Naive thymus-derived CD4-positive, alpha-beta T cell (primary cell): Measurements from ENCODE around the gene SHROOM4. TPM values are rescaled to one million over a fixed set of nuclear protein-coding genes. Genes with fewer than 3 reads are reported as not detected.

Experiments
- ATAC-seq: fragments of 150-1000 bp; cut with Tn5 transposase; 2 replicates; pipeline ENCODE4 v1.10.0; 2021; ENCODE audit warnings: mild to moderate bottlenecking, moderate library complexity
- CTCF ChIA-PET: fragments of 350-600 bp; sonication (Branson Sonifier 250); formaldehyde crosslinking; loops from one replicate; lab custom pipeline; 2021; ENCODE audit warnings: antibody characterized with exemption; lab: Charles Lee
- POLR2A ChIA-PET: fragments of 350-600 bp; sonication (Branson Sonifier 250); formaldehyde crosslinking; loops from one replicate; lab custom pipeline; 2021; ENCODE audit warnings: antibody characterized with exemption, inconsistent platforms; lab: Charles Lee
- DNase-seq, 9 donors: peaks; one replicate each; pipeline versions ENCODE4 v3.0.0 to v3.0.0-alpha.2; 2020 to 2022; ENCODE audit warnings: mixed read lengths in 1 of 9
- H3K27ac ChIP-seq: one replicate; pipeline ENCODE4 v1.7.0; 2013; ENCODE audit warnings: mild to moderate bottlenecking, low read depth, low read length, moderate library complexity
- H3K27me3 ChIP-seq, 2 donors: one replicate each; pipeline ENCODE4 v1.7.0; 2013; ENCODE audit warnings: low read length in 2 of 2, mild to moderate bottlenecking in 2 of 2, moderate library complexity in 2 of 2; ENCODE audit not compliant: control insufficient read depth in 2 of 2, insufficient read depth in 2 of 2
- H3K36me3 ChIP-seq, 3 experiments: 1 replicate in 2 of 3; 2 replicates in 1 of 3; pipeline ENCODE4 v1.7.0; 2013; ENCODE audit warnings: low read length in 3 of 3, mild to moderate bottlenecking in 3 of 3, moderate library complexity in 1 of 3; ENCODE audit not compliant: insufficient read depth in 3 of 3, control insufficient read depth in 2 of 3
- H3K4me1 ChIP-seq, 2 donors: one replicate each; pipeline ENCODE4 v1.7.0; 2013; ENCODE audit warnings: low read length in 2 of 2, mild to moderate bottlenecking in 2 of 2, moderate library complexity in 1 of 2; ENCODE audit not compliant: control insufficient read depth in 2 of 2, insufficient read depth in 2 of 2
- H3K4me3 ChIP-seq: 2 replicates; pipeline ENCODE4 v1.7.0; 2013; ENCODE audit warnings: mild to moderate bottlenecking, low read length
- H3K9me3 ChIP-seq, 3 experiments: 1 replicate in 2 of 3; 2 replicates in 1 of 3; pipeline ENCODE4 v1.7.0; 2013; ENCODE audit warnings: low read length in 3 of 3; ENCODE audit not compliant: control insufficient read depth in 2 of 3
- H3K27ac Mint-ChIP-seq, 9 donors: one replicate each; pipeline ENCODE4 v1.8.0; 2020 to 2022; ENCODE audit warnings: mixed read lengths in 9 of 9, mild to moderate bottlenecking in 8 of 9, moderate library complexity in 5 of 9, inconsistent platforms in 2 of 9
- H3K27me3 Mint-ChIP-seq, 5 donors: one replicate each; pipeline ENCODE4 v1.8.0; 2021 to 2022; ENCODE audit warnings: mixed read lengths in 5 of 5, mild to moderate bottlenecking in 1 of 5
- H3K36me3 Mint-ChIP-seq, 5 donors: one replicate each; pipeline ENCODE4 v1.8.0; 2020 to 2022; ENCODE audit warnings: mixed read lengths in 5 of 5, mild to moderate bottlenecking in 3 of 5, inconsistent platforms in 1 of 5
- H3K4me1 Mint-ChIP-seq, 7 donors: one replicate each; pipeline ENCODE4 v1.8.0; 2020 to 2022; ENCODE audit warnings: mixed read lengths in 7 of 7, mild to moderate bottlenecking in 3 of 7, inconsistent platforms in 1 of 7
- H3K4me3 Mint-ChIP-seq, 10 donors: one replicate each; pipeline ENCODE4 v1.8.0; 2020 to 2022; ENCODE audit warnings: mild to moderate bottlenecking in 10 of 10, mixed read lengths in 10 of 10, moderate library complexity in 6 of 10, inconsistent platforms in 2 of 10
- H3K9me3 Mint-ChIP-seq, 11 donors: one replicate each; pipeline ENCODE4 v1.8.0; 2020 to 2022; ENCODE audit warnings: mixed read lengths in 11 of 11, mild to moderate bottlenecking in 4 of 11, inconsistent platforms in 1 of 11, moderate library complexity in 1 of 11
- intact Hi-C, 2 donors: fragments of 100-400 bp; cut with micrococcal nuclease; formaldehyde crosslinking; loops; one replicate each; pipeline ENCODE4 v1.15.1; 2023
- polyA plus RNA-seq, 2 donors: library from polyadenylated mRNA; unstranded; fragments of 300-500 nt; fragmentation: Illumina TruSeq; gene quantifications; one replicate each; pipeline ENCODE4 v1.2.3, GENCODE V29; 2021
- total RNA-seq, 6 experiments: library from RNA in 5 of 6; stranded (reverse) in 5 of 6; gene quantifications; 1 replicate in 5 of 6; 2 replicates in 1 of 6; pipeline ENCODE4 v1.2.3 and lab custom pipeline; 2021 to 2026

Gene SHROOM4
- total and polyA plus RNA-seq, 7 experiments from 2014 or later: 0.05 TPM; not detected in 6

GRCh38 chrX:50613846-50614245 is 200.1 kb downstream of the SHROOM4 start:
- no peak for ATAC-seq
- Mint-ChIP-seq H3K4me3 (no peak overlapping the region), H3K27me3 (peaks cover 0 to 9% (median 4%) of the 10 kb centered on the region in 5 donors), H3K36me3 (no peaks in the 10 kb centered on the region), H3K9me3 (peaks cover 0 to 1% (median 0%) of the 10 kb centered on the region in 11 donors), H3K4me1 (peaks cover 0 to 6% (median 0%) of the 10 kb centered on the region in 7 donors), H3K27ac (no peak overlapping the region)
- CTCF ChIA-PET: no interaction called here
- intact Hi-C loops: no loop called here
- Histone ChIP-seq H3K4me1 (no peaks in the 10 kb centered on the region), H3K4me3 (no peak overlapping the region), H3K36me3 (no peaks in the 10 kb centered on the region), H3K27ac (no peak overlapping the region), H3K27me3 (no peaks in the 10 kb centered on the region), H3K9me3 (no peaks in the 10 kb centered on the region)
- no peak for DNase-seq
- POLR2A ChIA-PET: no interaction called here

GRCh38 chrX:50609796-50610195 is 204.2 kb downstream of the SHROOM4 start:
- CTCF ChIA-PET: no interaction called here
- Mint-ChIP-seq H3K4me1 (peaks cover 0 to 6% (median 0%) of the 10 kb centered on the region in 7 donors), H3K36me3 (no peaks in the 10 kb centered on the region), H3K4me3 (no peak overlapping the region), H3K27me3 (peaks cover 0 to 14% (median 4%) of the 10 kb centered on the region in 5 donors), H3K27ac (no peak overlapping the region), H3K9me3 (no peaks in the 10 kb centered on the region)
- Histone ChIP-seq H3K9me3 (no peaks in the 10 kb centered on the region), H3K27ac (no peak overlapping the region), H3K4me1 (no peaks in the 10 kb centered on the region), H3K4me3 (no peak overlapping the region), H3K36me3 (no peaks in the 10 kb centered on the region), H3K27me3 (no peaks in the 10 kb centered on the region)
- POLR2A ChIA-PET: no interaction called here
- intact Hi-C loops: no loop called here
- ATAC-seq (no peak), DNase-seq (no peak)

- H3K9me3 ChIP-seq: no peaks in the 10 kb centered on the region
- ChIA-PET POLR2A (no interaction called here), CTCF (no interaction called here)
- no peaks in the 10 kb centered on the region for H3K4me1 ChIP-seq
- H3K9me3 Mint-ChIP-seq: peaks cover 0 to under 1% (median 0%) of the 10 kb centered on the region in 11 donors
- H3K36me3 Mint-ChIP-seq: no peaks in the 10 kb centered on the region
- H3K4me3 Mint-ChIP-seq: no peak overlapping the region
- peaks cover 0 to 10% (median 0%) of the 10 kb centered on the region in 5 donors for H3K27me3 Mint-ChIP-seq
- H3K4me1 Mint-ChIP-seq: peaks cover 0 to 6% (median 0%) of the 10 kb centered on the region in 7 donors
- no peak for DNase-seq
- H3K27me3 ChIP-seq: no peaks in the 10 kb centered on the region
- no peak overlapping the region for H3K4me3 ChIP-seq
- intact Hi-C loops: no loop called here
- H3K36me3 ChIP-seq: no peaks in the 10 kb centered on the region
- no peak overlapping the region for H3K27ac Mint-ChIP-seq
- ATAC-seq: no peak
- no peak overlapping the region for H3K27ac ChIP-seq
Observed at GRCh38 chrX:50606300-50606950, 207.6 kb downstream of the SHROOM4 start.

GRCh38 chrX:50596056-50596455 is 217.9 kb downstream of the SHROOM4 start:
- no peaks in the 10 kb centered on the region for H3K27me3 Mint-ChIP-seq
- peaks cover 0 to under 1% (median 0%) of the 10 kb centered on the region in 11 donors for H3K9me3 Mint-ChIP-seq
- H3K4me3 Mint-ChIP-seq: no peak overlapping the region
- H3K9me3 ChIP-seq: no peaks in the 10 kb centered on the region
- DNase-seq (no peak), ATAC-seq (no peak)
- H3K27me3 ChIP-seq: no peaks in the 10 kb centered on the region
- no peak overlapping the region for H3K27ac ChIP-seq
- no peaks in the 10 kb centered on the region for H3K36me3 Mint-ChIP-seq
- H3K36me3 ChIP-seq: no peaks in the 10 kb centered on the region
- H3K4me3 ChIP-seq: no peak overlapping the region
- H3K27ac Mint-ChIP-seq: no peak overlapping the region
- ChIA-PET CTCF (no interaction called here), POLR2A (no interaction called here)
- intact Hi-C loops: no loop called here
- peaks cover 0 to 1% (median 0%) of the 10 kb centered on the region in 7 donors for H3K4me1 Mint-ChIP-seq
- no peaks in the 10 kb centered on the region for H3K4me1 ChIP-seq

GRCh38 chrX:50594788-50595187 is 219.2 kb downstream of the SHROOM4 start:
- H3K9me3 Mint-ChIP-seq: no peaks in the 10 kb centered on the region
- DNase-seq (no peak), ATAC-seq (no peak)
- ChIA-PET CTCF (no interaction called here), POLR2A (no interaction called here)
- H3K36me3 ChIP-seq: no peaks in the 10 kb centered on the region
- no peaks in the 10 kb centered on the region for H3K4me1 ChIP-seq
- no peak overlapping the region for H3K27ac Mint-ChIP-seq
- no peaks in the 10 kb centered on the region for H3K9me3 ChIP-seq
- H3K4me1 Mint-ChIP-seq: peaks cover 0 to 1% (median 0%) of the 10 kb centered on the region in 7 donors
- no peak overlapping the region for H3K27ac ChIP-seq
- intact Hi-C loops: no loop called here
- H3K36me3 Mint-ChIP-seq: no peaks in the 10 kb centered on the region
- no peak overlapping the region for H3K4me3 Mint-ChIP-seq
- no peaks in the 10 kb centered on the region for H3K27me3 ChIP-seq
- H3K27me3 Mint-ChIP-seq: no peaks in the 10 kb centered on the region
- no peak overlapping the region for H3K4me3 ChIP-seq

GRCh38 chrX:50586980-50587379 is 227.0 kb downstream of the SHROOM4 start:
- H3K27me3 ChIP-seq: no peaks in the 10 kb centered on the region
- H3K9me3 ChIP-seq: no peaks in the 10 kb centered on the region
- H3K9me3 Mint-ChIP-seq: no peaks in the 10 kb centered on the region
- no peaks in the 10 kb centered on the region for H3K4me1 ChIP-seq
- DNase-seq: no peak
- H3K27ac ChIP-seq: no peak overlapping the region
- no peaks in the 10 kb centered on the region for H3K36me3 Mint-ChIP-seq
- ChIA-PET CTCF (no interaction called here), POLR2A (no interaction called here)
- peaks cover 0 to 1% (median 0%) of the 10 kb centered on the region in 7 donors for H3K4me1 Mint-ChIP-seq
- no peak overlapping the region for H3K4me3 Mint-ChIP-seq
- no peak overlapping the region for H3K4me3 ChIP-seq
- H3K27ac Mint-ChIP-seq: no peak overlapping the region
- no peaks in the 10 kb centered on the region for H3K36me3 ChIP-seq
- ATAC-seq: no peak
- intact Hi-C loops: loop anchor here in 1 of 2 donors (10.0 kb wide), 1 partner anchor 702 kb away; no protein-coding TSS in a partner anchor
- peaks cover 0 to 12% (median 7%) of the 10 kb centered on the region in 5 donors for H3K27me3 Mint-ChIP-seq

GRCh38 chrX:50586407-50586806 is 227.6 kb downstream of the SHROOM4 start:
- Histone ChIP-seq H3K36me3 (no peaks in the 10 kb centered on the region), H3K4me1 (no peaks in the 10 kb centered on the region), H3K27me3 (no peaks in the 10 kb centered on the region), H3K27ac (no peak overlapping the region), H3K9me3 (no peaks in the 10 kb centered on the region), H3K4me3 (no peak overlapping the region)
- Mint-ChIP-seq H3K36me3 (no peaks in the 10 kb centered on the region), H3K27ac (no peak overlapping the region), H3K4me1 (peaks cover 0 to under 1% (median 0%) of the 10 kb centered on the region in 7 donors), H3K4me3 (no peak overlapping the region), H3K27me3 (peaks cover 4 to 12% (median 7%) of the 10 kb centered on the region in 5 donors), H3K9me3 (no peaks in the 10 kb centered on the region)
- no peak for DNase-seq
- CTCF ChIA-PET: interaction anchor here (1.3 kb wide), 1 partner anchor 671 kb away, joined by 7 read pairs; no protein-coding TSS in a partner anchor
- intact Hi-C loops: loop anchor here in 1 of 2 donors (10.0 kb wide), 1 partner anchor 702 kb away; no protein-coding TSS in a partner anchor
- ATAC-seq: no peak
- POLR2A ChIA-PET: no interaction called here
